HG02678 (cell line): ENCODE measurements around the gene TMEM254.
"Not testable (repeated sequence)": the region's sequence is repeated elsewhere in the genome, so short reads cannot be mapped to it uniquely, and the experiment has no call there.

Source experiments
- ATAC-seq: cut with Tn5 transposase; IDR thresholded peaks from one replicate; pipeline ENCODE4 v1.9.1; 2021; ENCODE audit warnings: mild to moderate bottlenecking, moderate library complexity; ENCODE audit not compliant: unreplicated experiment

The TMEM254 gene

DNA sequence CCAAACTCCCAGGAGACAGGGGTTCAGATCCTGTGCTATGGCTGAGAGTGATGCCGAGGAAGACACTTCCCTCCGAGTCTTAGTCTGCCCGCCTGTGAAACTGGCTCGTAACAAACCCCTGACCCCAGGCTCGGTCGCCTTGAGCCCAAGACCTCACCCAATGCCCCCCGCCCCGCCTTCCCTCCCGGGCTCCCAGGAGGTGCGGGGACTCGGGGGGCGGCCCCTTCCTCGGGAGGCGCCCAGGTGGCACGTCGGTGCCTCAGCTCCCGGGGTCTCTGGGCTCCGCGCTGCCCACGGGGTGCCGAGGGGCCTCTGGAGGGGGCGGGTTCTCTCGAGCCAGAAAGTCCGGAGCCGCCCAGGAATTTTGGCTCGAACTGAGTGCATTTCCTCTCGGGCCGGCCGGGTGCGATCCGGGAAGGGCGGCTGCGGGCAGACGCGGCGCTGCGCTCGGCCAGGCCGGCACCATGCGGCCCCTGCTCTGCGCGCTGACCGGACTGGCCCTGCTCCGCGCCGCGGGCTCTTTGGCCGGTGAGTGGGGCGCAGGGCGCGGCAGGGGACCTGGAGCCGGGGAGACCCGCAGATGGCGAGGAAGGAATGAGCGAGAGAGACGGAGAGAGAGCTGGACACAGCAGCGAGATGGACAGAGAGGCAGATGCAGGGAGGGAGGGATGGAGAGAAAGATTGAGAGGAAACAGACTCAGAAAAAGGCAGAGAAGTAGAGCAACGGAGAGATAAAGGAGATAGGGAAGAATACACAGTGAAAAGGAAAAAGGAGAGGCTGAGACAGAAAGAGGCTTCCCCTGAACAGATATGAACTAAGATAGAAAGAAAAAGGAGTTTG lies 54.1 kb downstream of the TMEM254 start, which contains the start of gene PLAC9:
PLAC9 (plus strand) TSS at position 432 of the 841 bp plus-strand sequence; CDS start at position 465, 33 bp downstream.
- no peak for ATAC-seq

DNA sequence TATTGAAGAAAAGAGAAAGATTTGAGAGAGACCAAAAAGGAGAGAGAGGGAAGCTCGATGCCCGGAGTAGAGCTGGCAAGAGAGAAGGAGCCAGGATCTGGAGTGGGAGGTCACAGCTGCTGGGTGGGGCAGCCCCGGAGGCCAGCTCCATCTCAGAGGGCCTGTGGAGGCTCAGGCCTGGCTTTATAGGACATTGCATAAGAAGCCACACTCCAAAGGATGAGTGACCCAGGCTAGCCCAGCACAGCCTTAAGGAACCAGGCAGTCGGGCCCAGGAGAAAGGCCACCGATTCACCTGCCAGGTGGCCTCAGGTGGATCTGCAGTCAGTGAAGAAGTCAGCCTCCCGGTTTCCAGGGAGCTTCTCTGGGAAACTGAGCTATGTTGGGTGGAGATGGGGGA lies 54.7 kb downstream of the TMEM254 start:
- ATAC-seq: no peak

DNA sequence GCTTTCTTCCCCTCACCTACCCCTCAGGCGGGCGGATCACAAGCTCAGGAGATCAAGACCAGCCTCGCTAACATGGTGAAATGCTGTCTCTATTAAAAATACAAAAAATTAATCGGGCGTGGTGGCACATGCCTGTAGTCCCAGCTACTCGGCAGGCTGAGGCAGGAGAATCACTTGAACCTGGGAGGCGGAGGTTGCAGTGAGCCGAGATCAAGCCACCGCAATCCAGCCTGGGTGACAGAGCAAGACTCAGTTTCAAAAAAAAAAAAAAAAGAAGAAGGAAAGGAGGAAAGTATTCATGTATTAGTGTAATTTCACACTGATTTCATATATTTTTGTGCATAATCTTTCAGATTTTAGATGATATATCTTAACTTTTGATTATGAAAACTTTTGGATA lies 55.2 kb downstream of the TMEM254 start:
- not testable (repeated sequence) for ATAC-seq

DNA sequence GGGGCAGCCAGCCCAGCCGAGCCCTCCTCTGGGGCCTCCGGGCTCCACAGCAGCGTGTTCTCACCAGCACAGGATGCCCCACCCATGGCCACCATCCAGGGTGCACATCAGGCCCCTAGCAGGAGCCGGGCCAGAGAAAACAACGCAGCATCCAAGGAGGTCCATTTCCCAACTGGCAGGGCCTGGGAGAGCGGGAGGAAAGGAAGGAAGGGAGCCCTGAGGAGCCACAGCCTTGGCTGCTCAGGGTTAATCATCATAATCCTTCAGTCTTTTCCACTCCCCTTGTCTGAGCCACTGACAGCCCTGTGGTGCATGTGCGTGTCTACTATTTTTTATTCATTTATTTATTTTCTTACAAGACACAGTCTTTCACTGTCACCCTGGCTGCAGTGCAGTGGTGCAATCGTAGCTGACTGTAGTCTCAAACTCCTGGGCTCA lies 57.7 kb downstream of the TMEM254 start:
- no peak for ATAC-seq

DNA sequence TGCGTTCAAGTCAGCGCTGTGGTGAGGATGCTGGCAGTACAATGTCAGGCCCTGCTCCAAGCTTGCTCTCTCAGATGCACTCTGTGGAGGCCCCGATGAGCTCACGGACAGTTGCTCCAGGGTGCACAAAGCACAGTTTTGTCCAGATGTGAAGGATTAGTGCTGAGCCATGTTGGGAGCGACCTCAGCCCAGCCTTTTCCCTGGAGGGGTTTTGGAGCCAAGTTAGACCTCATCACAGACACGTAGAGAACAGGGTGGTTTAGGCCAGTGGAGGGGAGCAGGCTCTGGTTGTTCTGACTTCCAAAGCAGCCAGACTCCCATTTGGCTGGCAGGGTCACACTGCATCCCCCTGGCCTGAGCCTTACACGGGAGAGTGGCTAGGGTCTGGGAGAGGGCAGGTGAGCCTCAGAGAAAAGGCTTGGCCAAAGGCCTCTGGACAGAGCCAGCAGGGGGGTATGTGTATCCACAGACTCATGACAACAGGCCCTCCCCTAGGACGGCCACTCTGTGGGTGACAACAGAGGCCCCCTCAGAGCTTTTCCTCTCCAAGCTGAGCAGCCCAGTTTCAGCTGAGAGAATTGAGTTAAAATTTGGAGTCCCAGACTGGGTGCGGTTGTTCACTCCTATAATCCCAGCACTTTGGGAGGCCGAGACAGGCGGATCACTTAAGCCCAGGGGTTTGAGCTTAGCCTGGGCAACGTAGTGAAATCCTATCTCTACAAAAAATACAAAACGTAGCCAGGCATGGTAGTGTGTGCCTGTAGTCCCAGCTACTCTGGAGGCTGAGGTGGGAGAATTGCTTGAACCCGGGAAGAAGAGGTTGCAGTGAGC lies 58.8 kb downstream of the TMEM254 start:
- ATAC-seq: no peak

DNA sequence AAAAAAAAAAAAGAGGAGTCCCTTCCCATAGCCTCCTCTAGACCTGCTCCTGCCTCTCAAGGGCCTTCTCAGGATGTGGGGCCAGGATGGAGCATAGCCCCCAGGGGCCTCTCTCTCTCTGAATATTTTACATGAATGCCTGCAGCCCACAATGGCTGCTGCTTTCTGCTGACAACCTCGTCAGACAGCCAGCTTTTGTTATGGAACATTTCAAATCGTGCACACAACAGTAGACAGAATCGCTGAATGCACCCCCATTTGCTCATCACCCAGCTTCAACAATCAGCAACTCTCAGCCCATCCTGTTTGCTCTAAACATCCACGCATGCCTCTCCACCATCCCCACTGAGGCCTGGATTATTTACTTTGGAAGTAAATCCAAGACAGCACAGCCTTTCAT lies 59.5 kb downstream of the TMEM254 start:
- ATAC-seq: no peak

DNA sequence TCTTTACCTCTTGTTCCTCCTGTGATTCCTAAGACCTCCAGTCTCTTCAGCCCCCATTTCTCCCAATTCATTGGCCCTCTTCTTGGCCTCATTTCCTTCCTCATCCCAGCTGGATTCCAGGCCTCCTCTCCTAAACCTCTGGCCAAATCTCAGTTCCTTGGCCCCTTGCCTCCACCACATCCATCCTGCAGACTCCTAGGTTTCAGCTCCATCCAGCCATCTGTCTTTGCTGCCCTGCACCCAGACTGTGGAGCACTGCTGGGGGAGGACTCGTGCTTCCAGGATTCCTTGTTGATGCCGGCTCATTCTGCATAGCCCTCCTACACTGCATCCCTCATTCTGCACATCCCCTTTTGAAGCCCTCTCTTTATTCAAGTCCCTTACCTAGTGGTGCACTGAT lies 60.8 kb downstream of the TMEM254 start:
- no peak for ATAC-seq

DNA sequence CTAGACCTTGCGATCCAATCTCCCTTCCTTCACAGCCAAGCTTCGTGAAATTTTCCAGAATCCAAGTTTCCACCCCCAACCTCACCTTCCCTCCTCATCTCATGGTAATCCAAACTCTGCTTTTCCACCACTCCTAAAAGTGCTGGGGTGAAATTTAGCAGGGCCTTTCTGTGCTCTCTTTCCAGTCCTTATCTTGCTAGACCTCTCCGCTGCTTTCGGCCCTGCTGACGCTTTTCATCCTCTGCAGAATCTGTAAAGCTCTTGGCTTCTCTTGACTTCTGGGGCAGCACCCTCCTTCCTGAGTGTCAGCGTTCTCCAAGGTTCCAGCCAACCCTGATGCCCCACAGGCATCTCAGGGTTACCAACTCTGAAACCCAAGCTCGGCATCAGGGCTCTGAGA lies 61.8 kb downstream of the TMEM254 start:
- ATAC-seq: no peak

DNA sequence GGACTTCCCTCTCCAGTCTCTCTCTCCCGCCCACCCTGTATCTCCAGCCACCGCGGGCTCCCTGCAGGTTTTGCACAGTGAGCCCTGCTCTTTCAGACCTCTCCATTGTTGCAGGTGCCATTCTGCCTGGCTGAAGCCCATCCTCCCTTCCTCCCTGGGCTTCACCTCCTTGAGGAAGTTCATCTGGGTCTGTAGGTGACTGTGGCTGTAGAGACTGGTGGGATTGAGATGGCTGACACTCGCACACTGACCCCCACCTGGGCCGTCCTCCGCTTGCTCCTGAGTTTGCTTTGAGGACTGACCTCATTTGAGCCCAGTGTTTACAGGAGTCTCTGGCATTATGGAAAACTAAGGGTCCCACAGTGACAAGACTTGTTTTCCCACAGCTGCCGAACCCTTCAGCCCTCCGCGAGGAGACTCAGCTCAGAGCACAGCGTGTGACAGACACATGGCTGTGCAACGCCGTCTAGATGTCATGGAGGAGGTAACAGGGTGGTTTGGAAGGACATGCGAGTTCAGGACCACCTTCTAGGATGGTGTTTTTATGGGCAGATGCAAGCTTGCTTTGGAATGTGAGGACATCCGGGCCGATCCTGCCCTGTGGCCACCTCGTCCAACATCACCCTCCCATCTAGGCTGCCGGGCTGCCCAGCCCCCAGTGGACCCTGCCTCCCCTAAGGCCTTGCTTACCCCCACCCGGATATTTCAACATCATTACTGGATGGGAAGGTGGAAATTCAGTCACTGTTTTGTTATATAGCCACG lies 63.4 kb downstream of the TMEM254 start:
- ATAC-seq: no peak
